OCI-LY7 (cell line): ENCODE data around the gene RFFL.

Experiments used
- EZH2phosphoT487 ChIP-seq: fragments of 200-600 bp; sonication (generic); IDR thresholded peaks from 2 replicates; pipeline ENCODE4 v1.6.1; 2018; ENCODE audit warnings: low read depth, borderline replicate concordance, mild to moderate bottlenecking, mixed run types, antibody characterized with exemption, low read length, moderate library complexity, mixed read lengths
- TF ChIP-seq, protein P1 (sequence below): fragments of 200-600 bp; sonication (generic); conservative IDR thresholded peaks from 2 replicates; pipeline ENCODE4 v1.5.1; 2014; ENCODE audit warnings: mild to moderate bottlenecking, antibody characterized with exemption, low read length, moderate library complexity, mixed read lengths

DNA sequence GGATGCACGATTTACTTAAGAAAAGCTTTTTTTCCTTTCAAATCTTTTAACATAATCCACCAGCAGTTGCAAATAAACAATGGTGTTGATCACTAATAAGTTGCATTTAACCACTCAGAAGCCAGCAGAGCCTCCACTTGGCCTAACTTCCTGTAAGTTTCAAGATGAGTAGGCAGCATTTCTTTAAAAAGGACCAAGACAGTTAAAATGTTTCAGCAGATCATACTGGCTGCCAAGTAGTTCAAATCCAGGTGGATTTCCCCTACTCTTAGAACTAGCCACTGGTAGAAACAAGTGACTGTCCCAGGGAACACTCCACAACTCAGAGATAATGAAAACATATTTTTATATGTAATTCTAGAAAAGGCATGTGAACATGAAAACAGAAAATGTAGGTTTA lies 17.0 kb upstream of the RFFL start:
- TF ChIP-seq, protein P1, sequence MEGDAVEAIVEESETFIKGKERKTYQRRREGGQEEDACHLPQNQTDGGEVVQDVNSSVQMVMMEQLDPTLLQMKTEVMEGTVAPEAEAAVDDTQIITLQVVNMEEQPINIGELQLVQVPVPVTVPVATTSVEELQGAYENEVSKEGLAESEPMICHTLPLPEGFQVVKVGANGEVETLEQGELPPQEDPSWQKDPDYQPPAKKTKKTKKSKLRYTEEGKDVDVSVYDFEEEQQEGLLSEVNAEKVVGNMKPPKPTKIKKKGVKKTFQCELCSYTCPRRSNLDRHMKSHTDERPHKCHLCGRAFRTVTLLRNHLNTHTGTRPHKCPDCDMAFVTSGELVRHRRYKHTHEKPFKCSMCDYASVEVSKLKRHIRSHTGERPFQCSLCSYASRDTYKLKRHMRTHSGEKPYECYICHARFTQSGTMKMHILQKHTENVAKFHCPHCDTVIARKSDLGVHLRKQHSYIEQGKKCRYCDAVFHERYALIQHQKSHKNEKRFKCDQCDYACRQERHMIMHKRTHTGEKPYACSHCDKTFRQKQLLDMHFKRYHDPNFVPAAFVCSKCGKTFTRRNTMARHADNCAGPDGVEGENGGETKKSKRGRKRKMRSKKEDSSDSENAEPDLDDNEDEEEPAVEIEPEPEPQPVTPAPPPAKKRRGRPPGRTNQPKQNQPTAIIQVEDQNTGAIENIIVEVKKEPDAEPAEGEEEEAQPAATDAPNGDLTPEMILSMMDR, result no peak
- TF ChIP-seq EZH2phosphoT487, result no peak
